NOMO-1 treated with DMSO at 0.1 percent for 48 hours (cell line): ENCODE results near the gene ABHD12B.
A peak's percentile ranks its signal among the peaks of the same experiment; 100 is the strongest.
"Not testable (repeated sequence)": the region's sequence is repeated elsewhere in the genome, so short reads cannot be mapped to it uniquely, and the experiment has no call there.

Experiments used
- DNase-seq: peaks from one replicate; lab custom pipeline; 2025; ENCODE audit not compliant: unreplicated experiment; lab: John Stamatoyannopoulos, UW

The ABHD12B gene

DNA sequence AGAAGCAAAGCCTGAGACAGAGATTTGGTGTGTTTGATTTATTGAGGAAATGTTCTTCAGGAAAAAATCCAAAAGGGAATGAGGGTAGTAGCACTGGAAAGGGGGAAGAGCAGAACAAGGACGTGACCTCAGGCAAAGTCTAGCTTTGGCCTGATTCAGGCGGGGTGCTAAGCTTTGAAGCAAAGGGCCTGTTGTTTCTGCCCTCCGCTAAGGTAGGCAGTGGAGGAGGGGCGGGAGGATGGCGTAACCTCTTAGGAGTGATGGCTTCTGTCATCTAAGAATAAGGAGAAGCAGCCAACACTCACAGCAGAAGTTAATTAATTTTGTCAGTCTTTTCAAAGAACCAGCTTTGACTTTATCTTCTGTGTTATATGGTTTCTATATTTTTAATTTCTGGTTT, 20.4 kb downstream of the ABHD12B start:
- DNase-seq, result peak; percentile 60

DNA sequence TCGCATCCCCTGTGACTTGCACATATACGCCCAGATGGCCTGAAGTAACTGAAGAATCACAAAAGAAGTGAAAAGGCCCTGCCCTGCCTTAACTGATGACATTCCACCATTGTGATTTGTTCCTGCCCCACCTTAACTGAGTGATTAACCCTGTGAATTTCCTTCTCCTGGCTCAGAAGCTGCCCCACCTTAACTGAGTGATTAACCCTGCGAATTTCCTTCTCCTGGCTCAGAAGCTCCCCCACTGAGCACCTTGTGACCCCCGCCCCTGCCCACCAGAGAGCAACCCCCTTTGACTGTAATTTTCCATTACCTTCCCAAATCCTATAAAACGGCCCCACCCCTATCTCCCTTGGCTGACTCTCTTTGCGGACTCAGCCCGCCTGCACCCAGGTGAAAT, 24.6 kb downstream of the ABHD12B start:
- not testable (repeated sequence) for DNase-seq

DNA sequence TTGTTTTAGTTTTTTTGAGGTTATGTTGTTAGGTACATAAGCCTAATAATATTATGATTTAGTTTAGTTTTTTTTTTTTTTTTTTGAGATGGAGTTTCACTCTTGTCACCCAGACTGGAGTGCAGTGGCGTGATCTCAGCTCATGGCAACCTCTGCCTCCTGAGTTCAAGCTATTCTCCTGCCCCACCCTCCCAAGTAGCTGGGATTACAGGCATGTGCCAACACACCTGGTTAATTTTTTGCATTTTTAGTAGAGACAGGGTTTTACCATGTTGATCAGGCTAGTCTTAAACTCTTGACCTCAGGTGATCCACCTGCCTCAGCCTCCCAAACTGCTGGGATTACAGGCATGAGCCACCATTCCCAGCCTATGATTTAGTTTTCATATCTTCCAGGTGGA, 25.2 kb downstream of the ABHD12B start:
- not testable (repeated sequence) for DNase-seq

DNA sequence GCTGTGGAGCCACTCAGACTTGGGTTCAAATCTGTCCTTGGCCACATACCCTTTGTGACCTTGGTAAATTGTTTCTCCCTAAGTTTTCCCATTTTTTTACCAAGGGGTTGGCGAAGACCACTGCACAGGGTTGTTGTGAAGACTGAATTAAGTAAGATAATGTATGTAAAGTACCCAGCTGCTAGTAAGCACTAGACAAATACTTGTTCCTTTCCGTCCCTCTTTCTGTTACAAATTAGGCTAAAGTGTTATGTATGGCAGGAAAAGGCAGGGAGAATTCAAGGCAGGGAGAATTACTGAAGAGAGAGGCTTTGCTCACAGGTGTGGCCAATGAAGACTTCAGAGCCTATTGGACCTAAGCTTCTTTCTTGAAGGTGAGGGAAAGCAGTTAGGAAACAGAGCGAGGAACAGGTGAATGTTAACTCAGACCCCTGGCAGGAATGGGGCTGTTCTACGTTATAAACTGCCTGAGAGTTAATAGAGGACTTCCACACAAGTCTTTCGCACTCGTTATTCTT, 25.9 kb downstream of the ABHD12B start:
- DNase-seq, result no peak

DNA sequence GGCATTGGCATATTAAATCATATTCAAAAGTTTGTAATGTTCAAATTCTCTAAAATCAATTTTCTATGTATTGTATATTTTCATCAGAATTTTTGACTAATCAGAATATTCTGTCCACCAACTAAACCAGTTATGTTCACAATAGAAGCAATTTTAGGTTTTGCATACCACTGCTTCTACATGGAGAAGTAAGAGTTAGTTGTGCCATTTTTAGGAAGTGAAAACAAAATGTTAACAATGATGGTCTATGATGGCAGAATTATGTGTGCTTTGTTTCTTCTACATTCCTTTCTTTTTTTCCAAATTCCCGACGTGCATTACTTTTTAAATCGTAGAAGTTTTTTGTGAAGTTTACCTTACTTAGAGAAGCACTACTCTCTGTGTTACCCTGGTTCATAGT, 29.5 kb downstream of the ABHD12B start:
- DNase-seq, result peak; percentile 33

DNA sequence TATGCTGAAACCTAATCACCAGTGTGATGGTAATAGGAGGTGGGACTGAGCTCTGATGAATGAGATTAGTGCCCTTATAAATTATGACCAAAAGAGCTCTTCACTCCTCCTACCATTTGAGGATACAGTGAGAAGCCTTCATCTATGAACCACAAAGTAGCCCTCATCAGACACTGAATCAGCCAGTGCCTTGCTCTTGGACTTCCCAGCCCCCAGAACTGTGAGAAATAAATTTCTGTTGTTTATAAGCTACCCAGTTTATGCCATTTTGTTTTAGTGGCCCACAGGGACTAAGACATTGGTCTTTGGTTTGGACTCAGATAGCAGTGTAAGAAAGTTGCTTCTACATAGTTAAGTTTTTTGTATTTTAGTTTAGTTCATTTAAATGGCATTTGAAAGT, 32.9 kb downstream of the ABHD12B start:
- DNase-seq, result no peak

DNA sequence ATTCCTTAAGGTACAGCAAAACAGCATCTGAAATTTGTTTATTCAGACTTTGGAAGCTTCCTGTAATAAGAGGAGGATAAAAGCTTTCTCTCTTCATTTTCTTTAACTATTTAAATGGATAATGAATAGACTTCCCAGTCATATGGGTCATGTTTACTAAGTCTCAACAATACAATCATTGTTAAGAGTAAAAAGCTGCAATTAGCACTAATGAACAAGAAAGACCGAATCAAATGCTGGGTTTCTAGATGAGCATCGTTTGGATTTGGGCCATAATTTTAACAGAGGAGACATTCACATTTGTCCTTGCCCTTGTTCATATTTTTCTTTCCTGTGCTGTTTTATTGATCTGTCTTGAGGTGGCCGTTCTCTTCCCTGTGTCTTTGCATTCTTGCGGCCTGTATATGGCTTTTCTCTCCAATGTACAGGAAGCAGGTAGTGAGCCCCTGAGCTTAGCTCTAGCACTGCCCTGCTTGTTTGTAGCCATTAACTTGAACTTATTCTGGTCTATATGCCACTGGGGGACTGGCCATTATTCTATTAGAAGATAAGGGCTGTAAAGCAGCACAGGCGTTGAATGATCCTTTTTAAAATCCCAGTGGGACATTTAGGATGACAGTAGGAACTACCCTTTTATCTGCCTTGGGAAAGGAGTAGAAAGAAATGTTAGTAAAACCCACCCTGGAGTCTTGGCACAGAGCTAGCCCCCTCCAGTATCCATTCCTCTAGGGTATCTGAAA, 34.6 kb downstream of the ABHD12B start:
- no peak for DNase-seq

DNA sequence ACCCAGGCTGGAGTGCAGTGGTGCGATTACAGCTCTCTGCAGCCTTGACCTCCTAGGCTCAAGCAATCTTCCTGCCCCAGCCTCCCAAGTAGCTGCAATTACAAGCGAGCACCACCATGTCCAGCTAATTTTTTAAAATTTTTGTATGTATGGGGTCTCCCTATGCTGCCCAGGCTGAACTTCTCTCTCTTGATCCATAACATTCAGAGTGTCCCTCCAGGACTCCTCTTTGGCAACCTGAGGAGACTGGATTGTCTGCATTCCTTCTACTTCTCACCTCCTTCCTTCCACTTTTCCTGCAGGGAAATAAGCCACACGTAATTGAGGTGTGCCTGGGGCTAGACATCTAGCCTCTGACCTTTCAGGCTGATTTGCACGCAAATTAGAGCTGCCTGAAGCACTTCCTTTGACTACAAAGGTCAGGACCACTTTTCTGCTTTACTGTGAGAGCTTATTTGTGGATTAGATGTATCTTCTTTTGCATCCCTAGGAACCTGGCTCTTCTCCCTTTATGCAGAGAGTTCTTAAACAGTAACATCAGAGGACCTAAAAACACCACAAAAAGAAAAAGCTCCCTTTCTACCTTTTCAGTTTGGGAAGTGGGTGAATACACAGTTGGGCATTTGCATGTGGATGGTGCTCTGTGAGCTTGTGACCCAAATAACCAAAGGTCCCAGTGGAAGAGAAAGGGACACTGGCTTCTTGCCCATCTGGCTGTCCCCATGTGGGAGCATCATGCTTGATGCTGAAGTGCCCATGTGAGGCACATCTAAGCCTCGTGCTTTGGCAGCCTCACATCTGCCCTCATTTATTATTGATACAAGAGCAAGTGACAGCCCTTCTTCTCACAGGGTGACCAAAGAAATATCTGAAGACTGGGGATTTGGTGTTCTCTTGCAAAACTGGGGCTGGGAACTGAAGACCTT, 38.9 kb downstream of the ABHD12B start:
- no peak for DNase-seq

DNA sequence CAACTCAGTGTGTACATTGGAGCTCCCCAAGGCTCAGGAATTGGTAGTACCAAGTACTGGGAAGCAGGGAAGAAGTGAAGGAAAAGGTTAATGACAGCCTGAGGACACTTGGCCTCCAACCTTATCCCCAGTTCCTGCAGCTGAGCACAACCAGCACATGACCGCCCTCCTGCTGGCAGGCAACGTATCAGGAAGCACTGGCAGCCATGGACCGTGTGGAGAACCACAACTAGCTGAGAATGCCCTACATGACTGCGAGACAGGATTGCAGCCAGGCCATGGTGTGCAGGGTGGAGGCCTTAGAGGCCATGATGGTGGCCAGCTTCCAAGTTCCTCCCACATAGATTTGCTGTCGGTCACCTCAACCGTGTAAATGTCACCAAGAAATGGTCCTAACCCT, 45.6 kb downstream of the ABHD12B start:
- DNase-seq, result no peak

DNA sequence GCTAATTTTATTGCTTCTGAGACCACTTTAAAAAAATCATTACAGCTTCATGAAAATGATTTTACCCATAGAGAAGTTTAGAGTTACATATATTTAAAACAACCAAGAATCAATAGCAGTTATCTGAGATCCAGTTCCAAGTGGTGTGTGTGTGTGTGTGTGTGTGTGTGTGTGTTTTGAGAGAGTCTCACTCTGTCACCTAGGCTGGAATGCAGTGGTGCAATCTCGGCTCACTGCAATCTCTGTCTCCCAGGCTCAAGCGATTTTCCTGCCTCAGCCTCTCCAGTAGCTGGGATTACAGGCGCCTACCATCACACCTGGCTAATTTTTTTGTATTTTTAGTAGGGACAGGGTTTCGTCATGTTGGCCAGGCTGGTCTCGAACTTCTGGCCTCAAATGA, 47.7 kb downstream of the ABHD12B start:
- DNase-seq, result not testable (repeated sequence)

DNA sequence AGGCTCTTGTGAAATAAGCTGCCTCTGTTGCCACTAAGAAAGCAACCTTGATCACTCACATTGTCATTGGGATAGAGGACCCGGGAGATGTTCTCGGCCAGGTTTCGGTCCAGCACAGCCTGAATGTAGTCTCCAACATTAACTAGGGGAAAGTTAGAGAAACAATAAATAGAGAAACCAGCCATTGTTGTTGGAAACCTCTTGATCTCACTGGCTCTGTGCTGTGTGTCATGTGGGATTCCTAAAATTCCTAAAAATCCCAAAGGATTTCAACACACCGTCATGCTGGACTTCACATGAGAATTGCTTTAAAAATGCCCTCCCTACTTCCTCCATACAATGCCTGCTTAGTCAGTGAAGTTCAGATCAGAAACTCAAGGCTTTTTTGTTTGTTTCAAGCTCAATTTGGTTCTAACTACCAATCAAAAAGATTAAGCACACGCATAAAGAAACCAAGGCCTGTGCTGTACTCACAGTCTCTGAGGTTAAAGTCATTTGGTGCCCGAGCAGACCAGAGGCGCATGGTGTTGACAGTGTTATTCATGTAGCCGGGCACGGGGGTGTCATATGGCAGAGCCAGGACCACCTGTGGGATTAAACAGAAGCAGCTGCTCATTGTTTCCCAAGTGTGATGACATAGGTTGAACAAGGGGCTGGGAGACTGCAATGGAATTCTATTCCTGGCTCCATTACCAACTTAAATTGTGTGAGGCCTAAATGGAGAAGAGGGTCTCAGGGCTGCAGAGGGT, 48.8 kb downstream of the ABHD12B start:
- DNase-seq, result no peak

DNA sequence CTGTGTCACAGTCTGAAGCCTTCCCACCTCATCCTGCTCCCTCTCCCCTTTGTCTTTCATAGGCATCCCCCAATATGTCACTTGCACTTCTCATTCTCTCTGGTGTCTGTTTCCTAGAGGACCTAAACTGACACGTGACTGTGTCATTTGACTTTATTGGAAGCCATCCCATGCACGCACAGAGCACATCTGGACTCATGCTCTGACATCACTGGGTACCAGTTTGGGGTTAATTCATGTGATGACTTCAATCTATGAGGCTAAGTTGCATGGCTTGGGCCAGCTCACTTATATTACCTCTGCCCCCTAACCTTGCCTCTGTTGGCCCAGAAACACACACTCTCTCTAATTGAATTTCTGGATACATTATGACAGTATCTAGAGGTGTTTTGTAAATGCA, 51.0 kb downstream of the ABHD12B start:
- DNase-seq, result no peak

DNA sequence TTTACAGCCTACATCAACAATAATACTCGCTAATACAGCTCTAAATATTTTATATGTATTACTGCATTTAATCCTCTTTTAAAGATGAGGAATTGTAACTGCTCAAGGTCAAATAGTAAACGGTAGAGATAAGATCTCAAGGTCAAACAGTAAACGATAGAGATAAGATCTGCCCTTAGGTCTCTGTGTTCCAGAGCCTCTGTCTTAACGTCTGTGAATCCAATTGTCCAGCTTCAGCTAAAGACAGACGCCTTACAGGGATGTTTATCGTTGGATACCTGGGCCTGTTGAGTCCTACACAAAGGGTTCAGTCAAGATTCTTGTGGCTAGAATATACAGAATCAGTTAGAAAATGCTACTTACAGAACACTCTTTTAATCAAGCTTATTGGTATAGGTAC, 52.4 kb downstream of the ABHD12B start:
- no peak for DNase-seq

DNA sequence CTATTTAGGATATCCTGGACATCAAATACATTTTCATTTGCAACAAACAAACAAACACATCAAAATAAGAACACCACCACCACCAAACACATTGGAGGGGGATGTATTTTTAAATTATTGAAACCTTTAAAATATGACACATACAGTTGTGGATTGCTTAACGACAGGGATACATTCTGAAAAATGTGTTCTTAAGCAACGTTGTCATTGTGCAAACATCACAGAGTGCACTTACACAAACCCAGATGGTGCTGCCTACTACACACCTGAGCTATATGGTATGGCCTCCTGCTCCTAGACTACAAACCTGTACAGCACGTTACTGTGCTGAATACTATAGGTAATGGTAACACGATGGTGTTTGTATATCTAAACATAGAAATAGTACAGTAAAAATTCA, 53.0 kb downstream of the ABHD12B start:
- DNase-seq, result peak; percentile 19

DNA sequence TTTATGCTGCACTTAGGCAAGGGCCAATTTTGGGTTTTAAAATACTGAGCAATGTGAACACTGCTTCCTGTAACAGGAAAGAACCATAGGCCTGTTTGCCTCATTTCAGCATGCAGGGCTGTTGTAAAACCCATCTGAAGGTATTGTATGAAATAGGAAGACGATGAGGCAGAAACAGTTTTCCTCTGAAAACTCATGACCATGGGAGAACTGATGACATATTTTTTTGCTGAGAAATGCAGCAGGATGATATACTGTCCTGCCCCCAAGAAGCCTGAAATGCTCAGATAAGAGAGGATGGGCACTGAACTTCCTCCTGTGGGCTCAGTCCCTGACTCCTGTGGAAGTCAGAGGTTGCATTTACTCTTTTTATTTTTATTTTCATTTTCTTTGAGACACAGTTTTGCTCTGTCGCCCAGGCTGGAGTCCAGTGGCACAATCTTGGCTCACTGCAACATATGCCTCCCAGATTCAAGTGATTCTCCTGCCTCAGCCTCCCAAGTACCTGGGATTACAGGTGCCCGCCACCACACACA, 55.1 kb downstream of the ABHD12B start:
- peak; percentile 85 for DNase-seq

DNA sequence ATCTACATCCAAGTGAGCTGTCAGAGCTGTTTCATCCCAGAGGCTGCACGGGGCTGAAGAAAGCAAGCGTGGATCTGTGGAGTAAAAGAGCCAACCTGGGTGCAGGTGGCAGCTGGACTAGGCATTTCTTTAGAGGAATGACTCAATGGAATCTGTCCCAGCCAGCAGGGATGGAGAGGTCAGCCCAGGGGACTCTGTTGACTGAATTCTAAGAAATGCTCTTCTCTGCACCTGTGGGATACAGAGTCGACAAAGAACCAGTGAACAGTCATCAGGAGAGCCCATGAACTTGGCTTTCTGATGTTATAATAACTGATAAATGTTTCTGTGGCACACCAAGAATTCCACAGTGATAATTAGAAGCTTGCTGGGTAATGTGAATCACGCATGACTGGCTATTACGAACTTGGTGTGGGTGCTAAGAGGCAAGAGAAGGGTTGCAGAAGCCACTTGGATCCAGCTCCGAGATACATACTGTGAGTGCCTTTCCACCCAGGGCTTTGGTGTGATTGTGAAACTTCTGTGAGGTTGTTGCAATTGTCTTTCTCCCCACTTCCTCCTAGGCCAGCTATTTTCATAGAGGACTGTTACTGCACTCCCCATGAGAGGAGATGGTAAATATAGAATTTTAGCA, 56.3 kb downstream of the ABHD12B start:
- peak; percentile 92 for DNase-seq

DNA sequence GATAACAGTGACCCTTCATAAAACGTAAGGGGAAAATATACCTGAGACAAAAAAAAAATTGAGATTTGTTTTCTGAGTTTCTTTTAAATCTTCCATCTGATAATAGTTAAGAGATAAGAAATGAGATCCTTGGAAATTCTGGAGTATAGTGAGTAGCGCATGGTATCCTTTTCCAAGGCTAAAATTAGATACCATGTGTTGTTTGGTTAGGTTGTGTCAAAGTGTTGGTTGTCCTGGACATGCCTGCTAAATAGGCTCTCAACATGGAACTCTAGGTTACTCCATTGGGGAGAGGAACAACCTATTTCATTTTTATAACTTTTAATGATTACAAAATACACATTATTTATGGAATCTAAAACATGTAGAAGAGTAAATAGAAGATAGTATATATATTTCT, 57.7 kb downstream of the ABHD12B start:
- DNase-seq, result no peak

DNA sequence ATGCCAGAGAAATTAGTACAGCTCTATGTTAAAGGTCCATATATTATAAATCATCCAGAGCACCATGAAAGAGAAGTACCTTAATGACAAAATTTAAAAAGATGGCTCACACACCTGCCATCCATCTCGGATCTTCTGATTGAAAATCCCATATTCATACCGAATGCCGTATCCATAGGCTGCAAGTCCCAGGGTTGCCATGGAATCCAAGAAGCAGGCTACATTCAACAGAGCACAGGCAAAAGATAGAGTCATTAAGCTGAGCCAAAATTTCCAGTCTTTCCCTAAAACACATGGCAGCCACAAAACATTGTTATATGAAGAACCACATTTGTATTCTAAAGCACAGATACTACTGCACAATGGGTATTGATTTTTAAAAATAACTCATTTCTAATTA, 59.7 kb downstream of the ABHD12B start:
- DNase-seq, result no peak

DNA sequence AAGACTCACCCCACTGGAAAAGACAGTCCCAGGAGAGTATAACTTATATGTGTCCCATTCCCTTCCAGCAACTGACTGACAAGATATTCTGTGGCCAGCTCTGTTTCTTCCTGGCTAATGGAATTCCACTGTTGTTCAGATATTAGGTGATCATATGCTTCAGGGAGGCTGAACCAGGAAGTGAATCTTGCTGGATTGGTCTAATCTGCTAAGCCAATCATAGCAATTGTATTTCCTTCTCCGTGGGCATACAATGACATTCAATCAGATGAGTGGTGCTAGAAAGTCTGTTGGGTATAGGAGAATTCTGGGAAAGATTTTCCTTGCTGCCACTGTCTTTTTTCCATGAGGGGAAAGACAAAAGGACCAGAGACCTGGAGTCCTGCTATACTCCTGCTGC, 60.3 kb downstream of the ABHD12B start:
- no peak for DNase-seq
